ENCODE data around the gene PZP. TPM values are rescaled to one million over a fixed set of nuclear protein-coding genes. Genes with fewer than 3 reads are reported as not detected.

The PZP gene
- polyA plus RNA-seq, 1 donor (not counting 4 experiments of a cell fraction or from before 2014, with no cell fraction given) = not detected

GRCh38 chr12:9113296-9113986, 94.8 kb downstream of the PZP start:
- Histone ChIP-seq H3K27me3 (ENCODE audit: control insufficient read depth, extremely low read depth, insufficient read depth, low read length) (no peaks in the 10 kb centered on the region), H3K9me1 (ENCODE audit: control insufficient read depth, extremely low read depth, insufficient read depth, low read length) (no peaks in the 10 kb centered on the region), H3K4me2 (ENCODE audit: control insufficient read depth, extremely low read depth, insufficient read depth, low read depth, low read length) (no peak overlapping the region), H3K4me3 (ENCODE audit: control insufficient read depth in 2 of 3, extremely low read depth in 1 of 3, insufficient read depth in 2 of 3, low read depth in 1 of 3, low read length in 3 of 3) (no peak overlapping the region), H3K27ac (ENCODE audit: control insufficient read depth, insufficient read depth, low read length) (no peak overlapping the region), H3K4me1 (ENCODE audit: control insufficient read depth, extremely low read depth, insufficient read depth, low read length) (no peaks in the 10 kb centered on the region), H3K36me3 (ENCODE audit: control insufficient read depth in 2 of 2, extremely low read depth in 1 of 2, insufficient read depth in 2 of 2, low read length in 2 of 2) (no peaks in the 10 kb centered on the region), H3K9ac (ENCODE audit: control insufficient read depth, extremely low read depth, insufficient read depth, low read length) (no peak overlapping the region), H4K20me1 (ENCODE audit: control insufficient read depth, extremely low read depth, insufficient read depth, low read length) (no peaks in the 10 kb centered on the region), H3K9me3 (ENCODE audit: control insufficient read depth, low read depth, low read length) (no peaks in the 10 kb centered on the region), H3K79me2 (ENCODE audit: control insufficient read depth, insufficient read depth, low read length) (no peaks in the 10 kb centered on the region), H2AFZ (ENCODE audit: control insufficient read depth, low read length) (no peak overlapping the region)
- dilution Hi-C loops (cut with MboI; ENCODE audit: extremely low pct_ligation_motif_present, low sequenced_read_pairs) = no loop called here
- FAIRE-seq = no peak
- no peak for TF ChIP-seq EZH2 (IDR thresholded peaks at IDR 0.05; ENCODE audit: low read length)
- TF ChIP-seq, protein P1, sequence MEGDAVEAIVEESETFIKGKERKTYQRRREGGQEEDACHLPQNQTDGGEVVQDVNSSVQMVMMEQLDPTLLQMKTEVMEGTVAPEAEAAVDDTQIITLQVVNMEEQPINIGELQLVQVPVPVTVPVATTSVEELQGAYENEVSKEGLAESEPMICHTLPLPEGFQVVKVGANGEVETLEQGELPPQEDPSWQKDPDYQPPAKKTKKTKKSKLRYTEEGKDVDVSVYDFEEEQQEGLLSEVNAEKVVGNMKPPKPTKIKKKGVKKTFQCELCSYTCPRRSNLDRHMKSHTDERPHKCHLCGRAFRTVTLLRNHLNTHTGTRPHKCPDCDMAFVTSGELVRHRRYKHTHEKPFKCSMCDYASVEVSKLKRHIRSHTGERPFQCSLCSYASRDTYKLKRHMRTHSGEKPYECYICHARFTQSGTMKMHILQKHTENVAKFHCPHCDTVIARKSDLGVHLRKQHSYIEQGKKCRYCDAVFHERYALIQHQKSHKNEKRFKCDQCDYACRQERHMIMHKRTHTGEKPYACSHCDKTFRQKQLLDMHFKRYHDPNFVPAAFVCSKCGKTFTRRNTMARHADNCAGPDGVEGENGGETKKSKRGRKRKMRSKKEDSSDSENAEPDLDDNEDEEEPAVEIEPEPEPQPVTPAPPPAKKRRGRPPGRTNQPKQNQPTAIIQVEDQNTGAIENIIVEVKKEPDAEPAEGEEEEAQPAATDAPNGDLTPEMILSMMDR (optimal IDR thresholded peaks at IDR 0.05 in 1 of 3, IDR thresholded peaks at IDR 0.05 in 1 of 3, conservative IDR thresholded peaks at IDR 0.05 in 1 of 3; ENCODE audit: extremely low read depth in 1 of 3, insufficient read depth in 2 of 3, low read length in 3 of 3) = no peak
- no peak for DNase-seq (ENCODE audit: low read depth, low spot score)

GRCh38 chr12:9112076-9112853, 95.9 kb downstream of the PZP start:
- dilution Hi-C loops (cut with MboI; ENCODE audit: extremely low pct_ligation_motif_present, low sequenced_read_pairs) = no loop called here
- DNase-seq (ENCODE audit: low read depth, low spot score) (no peak), FAIRE-seq (no peak)
- H3K9ac ChIP-seq (ENCODE audit: control insufficient read depth, extremely low read depth, insufficient read depth, low read length) = no peak overlapping the region
- H3K27ac ChIP-seq (ENCODE audit: control insufficient read depth, insufficient read depth, low read length) = no peak overlapping the region
- H2AFZ ChIP-seq (ENCODE audit: control insufficient read depth, low read length) = no peak overlapping the region
- TF ChIP-seq EZH2 (IDR thresholded peaks at IDR 0.05; ENCODE audit: low read length) = no peak
- TF ChIP-seq, protein P1 (optimal IDR thresholded peaks at IDR 0.05 in 1 of 3, IDR thresholded peaks at IDR 0.05 in 1 of 3, conservative IDR thresholded peaks at IDR 0.05 in 1 of 3; ENCODE audit: extremely low read depth in 1 of 3, insufficient read depth in 2 of 3, low read length in 3 of 3) = no peak
- H3K4me2 ChIP-seq (ENCODE audit: control insufficient read depth, extremely low read depth, insufficient read depth, low read depth, low read length) = no peak overlapping the region
- no peaks in the 10 kb centered on the region for H3K9me3 ChIP-seq (ENCODE audit: control insufficient read depth, low read depth, low read length)
- H3K4me3 ChIP-seq (ENCODE audit: control insufficient read depth in 2 of 3, extremely low read depth in 1 of 3, insufficient read depth in 2 of 3, low read depth in 1 of 3, low read length in 3 of 3) = no peak overlapping the region
- H3K79me2 ChIP-seq (ENCODE audit: control insufficient read depth, insufficient read depth, low read length) = no peaks in the 10 kb centered on the region
- H3K27me3 ChIP-seq (ENCODE audit: control insufficient read depth, extremely low read depth, insufficient read depth, low read length) = no peaks in the 10 kb centered on the region
- H3K9me1 ChIP-seq (ENCODE audit: control insufficient read depth, extremely low read depth, insufficient read depth, low read length) = no peaks in the 10 kb centered on the region
- no peaks in the 10 kb centered on the region for H3K4me1 ChIP-seq (ENCODE audit: control insufficient read depth, extremely low read depth, insufficient read depth, low read length)
- no peaks in the 10 kb centered on the region for H4K20me1 ChIP-seq (ENCODE audit: control insufficient read depth, extremely low read depth, insufficient read depth, low read length)
- no peaks in the 10 kb centered on the region for H3K36me3 ChIP-seq (ENCODE audit: control insufficient read depth in 2 of 2, extremely low read depth in 1 of 2, insufficient read depth in 2 of 2, low read length in 2 of 2)
